Adrenal gland (tissue), 12 donors: ENCODE measurements around the gene PCYT2. TPM values are rescaled to one million over a fixed set of nuclear protein-coding genes. Genes with fewer than 3 reads are reported as not detected.
A peak's percentile ranks its signal among the peaks of the same experiment; 100 is the strongest.

ENCODE experiments used
- DNase-seq, 7 donors: peaks; one replicate each; pipeline ENCODE4 v3.0.0-alpha.2; 2019 to 2020
- H3K27ac ChIP-seq, 5 donors: fragments of 200-600 bp; sonication (generic) in 4 of 5; 1 replicate in 3 of 5; 2 replicates in 2 of 5; pipeline versions ENCODE4 v1.5.1 to v1.8.0; 2016 to 2020; ENCODE audit warnings: mild to moderate bottlenecking in 1 of 5
- H3K27me3 ChIP-seq: fragments of 200-600 bp; 2 replicates; pipeline ENCODE4 v1.8.0; 2021
- H3K36me3 ChIP-seq, 2 donors: fragments of 200-600 bp; replicated peaks in 1 of 2; 1 replicate in 1 of 2; 2 replicates in 1 of 2; pipeline versions ENCODE4 v1.5.1 to v1.8.0; 2018 to 2022
- H3K4me1 ChIP-seq, 2 donors: fragments of 200-600 bp; replicated peaks in 1 of 2; 1 replicate in 1 of 2; 2 replicates in 1 of 2; pipeline versions ENCODE4 v1.5.1 to v1.8.0; 2018 to 2021
- H3K4me3 ChIP-seq, 4 donors: fragments of 200-600 bp; sonication (generic) in 3 of 4; one replicate each; pipeline ENCODE4 v1.5.1; 2016 to 2018
- H3K9me3 ChIP-seq, 3 donors: fragments of 200-600 bp; sonication (generic) in 1 of 3; replicated peaks in 1 of 3; 1 replicate in 2 of 3; 2 replicates in 1 of 3; pipeline versions ENCODE4 v1.5.1 to v1.8.0; 2016 to 2021
- CTCF ChIP-seq, 6 experiments: fragments of 450-650 bp in 4 of 6; fragments of 200-600 bp in 2 of 6; sonication (generic) in 1 of 6; IDR thresholded peaks; 1 replicate in 5 of 6; 2 replicates in 1 of 6; pipeline versions ENCODE4 v1.5.1 to v1.8.0; 2016 to 2021; ENCODE audit warnings: antibody characterized with exemption in 6 of 6, mild to moderate bottlenecking in 2 of 6, moderate library complexity in 1 of 6
- POLR2A ChIP-seq, 2 donors: fragments of 450-650 bp; IDR thresholded peaks; one replicate each; pipeline ENCODE4 v1.6.1; 2017; ENCODE audit warnings: antibody characterized with exemption in 2 of 2, mild to moderate bottlenecking in 2 of 2, moderate library complexity in 1 of 2
- WGBS, 4 donors: extraction: QIAGEN DNeasy Blood & Tissue Kit in 2 of 4; methylation state at CpG; one replicate each; pipeline versions ENCODE4 v1.1.5 to v1.1.7; 2013 to 2017; 5-methylcytosine and 5-hydroxymethylcytosine counted together
- intact Hi-C, 2 donors: fragments of 100-400 bp; cut with DNase I; formaldehyde crosslinking; loops; one replicate each; pipeline versions ENCODE4 v1.14.1 to v1.15.0; 2022 to 2023
- polyA plus RNA-seq, 3 donors: library from polyadenylated mRNA; stranded (reverse); fragments of 200-250 nt in 2 of 3; fragments of 350-450 nt in 1 of 3; fragmentation: Illumina TruSeq in 1 of 3; extraction: RNeasy Lipid Tissue Mini Kit (QIAGEN cat#74804) in 1 of 3; gene quantifications; one replicate each; pipeline ENCODE4 v1.2.3, GENCODE V29; 2013 to 2014
- total RNA-seq, 9 donors: library from RNA; depleted of rRNA in 4 of 9; stranded (reverse); fragments of >200 nt in 4 of 9; fragments of 120-200 nt in 1 of 9; fragmentation: NEBNext Ultra II Directional in 1 of 9; extraction: Animal tissue kit (Norgen Biotek cat#: 25700) in 1 of 9; gene quantifications; one replicate each; pipeline versions ENCODE4 v1.1.0 to v1.2.4, GENCODE V29; 2013 to 2023
- donor health status: healthy with polysubstance abuse.
- donor health status: Bipolar disorder and iron deficiency.
- donor health status: DM: yes; HTN: yes; CAD: no.
- donor health status: DM: no; HTN: no; CAD: no.
- donor health status: DM: no; HTN: no; CAD: no.
- donor health status: DM: yes; HTN: yes; CAD: no.

The PCYT2 gene
- total and polyA plus RNA-seq, 12 donors: 19.8 to 41.2 (median 30.2) TPM

GRCh38 chr17:81854974-81855774, 56.0 kb downstream of the PCYT2 start:
- Histone ChIP-seq H3K27me3 (no peaks in the 10 kb centered on the region), H3K9me3 (no peaks in the 10 kb centered on the region), H3K4me3 (no peak overlapping the region), H3K4me1 (peaks cover 16 to 46% of the 10 kb centered on the region in 2 donors), H3K36me3 (peaks cover 0 to 83% of the 10 kb centered on the region in 2 donors), H3K27ac (peak overlapping the region; percentile 4 to 61 (median 40))
- WGBS, 4 donors: 55 to 65% (median 58%) methylated on average over 14 to 29 of the region's 29 CpGs
- TF ChIP-seq CTCF (IDR thresholded peaks at IDR 0.05): no peak
- TF ChIP-seq POLR2A (IDR thresholded peaks at IDR 0.05): no peak
- peak in 5 of 7 donors; percentile 64 to 69 (median 67) for DNase-seq
- intact Hi-C loops: loop anchor here in 1 of 2 donors (5.0 kb wide), 1 partner anchor 33 kb away; no protein-coding TSS in a partner anchor

GRCh38 chr17:81852237-81852636, 59.0 kb downstream of the PCYT2 start:
- Histone ChIP-seq H3K9me3 (no peaks in the 10 kb centered on the region), H3K4me1 (peaks cover 0 to 23% of the 10 kb centered on the region in 2 donors), H3K4me3 (no peak overlapping the region), H3K27ac (no peak overlapping the region), H3K27me3 (no peaks in the 10 kb centered on the region), H3K36me3 (peaks cover 0 to 90% of the 10 kb centered on the region in 2 donors)
- intact Hi-C loops: no loop called here
- 89 to 96% (median 92%) methylated on average over 6 to 12 of the region's 12 CpGs for WGBS, 4 donors
- TF ChIP-seq CTCF (IDR thresholded peaks at IDR 0.05) (no peak), POLR2A (IDR thresholded peaks at IDR 0.05) (no peak)
- no peak for DNase-seq

- no peak for DNase-seq
- TF ChIP-seq POLR2A (IDR thresholded peaks at IDR 0.05) (no peak), CTCF (IDR thresholded peaks at IDR 0.05) (no peak)
- H3K27me3 ChIP-seq: no peaks in the 10 kb centered on the region
- H3K9me3 ChIP-seq: no peaks in the 10 kb centered on the region
- intact Hi-C loops: no loop called here
- H3K4me3 ChIP-seq: no peak overlapping the region
- H3K27ac ChIP-seq: no peak overlapping the region
- WGBS, 4 donors: 85 to 97% (median 89%) methylated on average over 5 to 16 of the region's 16 CpGs
- H3K4me1 ChIP-seq: peaks cover 0 to 16% of the 10 kb centered on the region in 2 donors
- peaks cover 0 to 90% of the 10 kb centered on the region in 2 donors for H3K36me3 ChIP-seq
Observed at GRCh38 chr17:81851423-81851822, 59.8 kb downstream of the PCYT2 start.

Other genes starting within 250 kb of the PCYT2 start
- 10 to 100 TPM; 30.9 to 67.0 (median 50.2) TPM for gene OXLD1, start 244.8 kb downstream of the PCYT2 start, total RNA-seq
- gene OXLD1, start 244.8 kb downstream of the PCYT2 start, polyA plus RNA-seq: 100 to 1,000 TPM in 2 of 3 donors, 1 to 10 TPM in 1; 3.7 to 166 (median 120) TPM
- 10 to 100 TPM in 8 of 9 donors, 1 to 10 TPM in 1; 7.5 to 23.5 (median 15.6) TPM for gene CCDC137, start 244.7 kb downstream of the PCYT2 start, total RNA-seq
- gene CCDC137, start 244.7 kb downstream of the PCYT2 start, polyA plus RNA-seq: 10 to 100 TPM; 12.6 to 46.0 (median 15.0) TPM
- gene ARL16, start 227.6 kb downstream of the PCYT2 start, total RNA-seq: 10 to 100 TPM; 22.2 to 40.3 (median 29.9) TPM
- 100 to 1,000 TPM in 1 of 3 donors, 10 to 100 TPM in 2; 18.5 to 105 (median 79.8) TPM for gene ARL16, start 227.6 kb downstream of the PCYT2 start, polyA plus RNA-seq
- gene HGS, start 227.4 kb downstream of the PCYT2 start, total RNA-seq: 100 to 1,000 TPM in 3 of 9 donors, 10 to 100 TPM in 6; 51.7 to 167 (median 95.4) TPM
- gene HGS, start 227.4 kb downstream of the PCYT2 start, polyA plus RNA-seq: 100 to 1,000 TPM; 130 to 384 (median 300) TPM
- 10 to 100 TPM; 24.0 to 98.8 (median 85.2) TPM for gene MRPL12, start 208.0 kb downstream of the PCYT2 start, total RNA-seq
- 100 to 1,000 TPM in 2 of 3 donors, 10 to 100 TPM in 1; 60.7 to 159 (median 141) TPM for gene MRPL12, start 208.0 kb downstream of the PCYT2 start, polyA plus RNA-seq
- 10 to 100 TPM in 8 of 9 donors, 1 to 10 TPM in 1; 8.8 to 36.1 (median 19.6) TPM for gene SLC25A10, start 199.1 kb downstream of the PCYT2 start, total RNA-seq
- 10 to 100 TPM in 2 of 3 donors, 1 to 10 TPM in 1; 3.5 to 33.1 (median 29.2) TPM for gene SLC25A10, start 199.1 kb downstream of the PCYT2 start, polyA plus RNA-seq
- 1 to 10 TPM in 3 of 9 donors, under 1 TPM in 3, not detected in 3; 0.11 to 2.9 (median 1.2) TPM for gene GCGR, start 107.2 kb downstream of the PCYT2 start, total RNA-seq
- gene GCGR, start 107.2 kb downstream of the PCYT2 start, polyA plus RNA-seq: 10 to 100 TPM in 1 of 3 donors, 1 to 10 TPM in 1, under 1 TPM in 1; 0.29 to 48.7 (median 4.1) TPM
- gene MCRIP1, start 78.1 kb downstream of the PCYT2 start, total RNA-seq: 100 to 1,000 TPM in 2 of 9 donors, 10 to 100 TPM in 7; 63.5 to 115 (median 82.5) TPM
- 100 to 1,000 TPM in 2 of 3 donors, 1 to 10 TPM in 1; 5.0 to 248 (median 144) TPM for gene MCRIP1, start 78.1 kb downstream of the PCYT2 start, polyA plus RNA-seq
- under 1 TPM in 3 of 9 donors, not detected in 6; 0.11 to 0.92 (median 0.46) TPM for gene PPP1R27, start 76.3 kb downstream of the PCYT2 start, total RNA-seq
- gene PPP1R27, start 76.3 kb downstream of the PCYT2 start, polyA plus RNA-seq: 1 to 10 TPM in 2 of 3 donors, under 1 TPM in 1; 0.22 to 3.1 (median 2.6) TPM
- gene P4HB, start 50.9 kb downstream of the PCYT2 start, total RNA-seq: 1,000 to 10,000 TPM in 5 of 9 donors, 100 to 1,000 TPM in 4; 583 to 2,018 (median 1,095) TPM
- gene P4HB, start 50.9 kb downstream of the PCYT2 start, polyA plus RNA-seq: 1,000 to 10,000 TPM in 1 of 3 donors, 100 to 1,000 TPM in 2; 546 to 2,717 (median 747) TPM
- 100 to 1,000 TPM; 123 to 491 (median 203) TPM for gene ARHGDIA, start 40.1 kb downstream of the PCYT2 start, total RNA-seq
- gene ARHGDIA, start 40.1 kb downstream of the PCYT2 start, polyA plus RNA-seq: 100 to 1,000 TPM; 180 to 324 (median 250) TPM
- gene ALYREF, start 19.8 kb downstream of the PCYT2 start, total RNA-seq: 10 to 100 TPM; 15.2 to 69.3 (median 45.1) TPM
- 10 to 100 TPM; 13.0 to 28.2 (median 15.2) TPM for gene ALYREF, start 19.8 kb downstream of the PCYT2 start, polyA plus RNA-seq
- 100 to 1,000 TPM; 102 to 226 (median 134) TPM for gene ANAPC11, start 19.7 kb downstream of the PCYT2 start, total RNA-seq
- 100 to 1,000 TPM in 2 of 3 donors, 10 to 100 TPM in 1; 21.2 to 242 (median 112) TPM for gene ANAPC11, start 19.7 kb downstream of the PCYT2 start, polyA plus RNA-seq
- gene NPB, start 9.2 kb downstream of the PCYT2 start, total RNA-seq: 1 to 10 TPM in 1 of 9 donors, under 1 TPM in 4, not detected in 4; 0.18 to 2.5 (median 0.42) TPM
- gene NPB, start 9.2 kb downstream of the PCYT2 start, polyA plus RNA-seq: under 1 TPM; 0.07 to 0.57 (median 0.24) TPM
- 10 to 100 TPM; 10.4 to 25.2 (median 14.6) TPM for gene SIRT7, start 6.8 kb upstream of the PCYT2 start, total RNA-seq
- gene SIRT7, start 6.8 kb upstream of the PCYT2 start, polyA plus RNA-seq: 10 to 100 TPM in 2 of 3 donors, 1 to 10 TPM in 1; 4.2 to 49.8 (median 33.3) TPM
- gene MAFG, start 16.3 kb upstream of the PCYT2 start, total RNA-seq: 10 to 100 TPM; 10.5 to 44.5 (median 25.0) TPM
- gene MAFG, start 16.3 kb upstream of the PCYT2 start, polyA plus RNA-seq: 10 to 100 TPM in 1 of 3 donors, 1 to 10 TPM in 2; 7.7 to 13.0 (median 8.9) TPM
- gene PYCR1, start 25.9 kb upstream of the PCYT2 start, total RNA-seq: 10 to 100 TPM in 1 of 9 donors, 1 to 10 TPM in 7, under 1 TPM in 1; 0.79 to 10.2 (median 5.1) TPM
- 1 to 10 TPM; 1.8 to 5.4 (median 2.0) TPM for gene PYCR1, start 25.9 kb upstream of the PCYT2 start, polyA plus RNA-seq
- gene MYADML2, start 35.8 kb upstream of the PCYT2 start, total RNA-seq: not detected
- gene MYADML2, start 35.8 kb upstream of the PCYT2 start, polyA plus RNA-seq: not detected
- gene NOTUM, start 49.8 kb upstream of the PCYT2 start, total RNA-seq: 1 to 10 TPM in 3 of 9 donors, under 1 TPM in 4, not detected in 2; 0.11 to 9.7 (median 0.95) TPM
- under 1 TPM in 2 of 3 donors, not detected in 1; 0.07 to 0.40 TPM for gene NOTUM, start 49.8 kb upstream of the PCYT2 start, polyA plus RNA-seq
- 10 to 100 TPM; 19.9 to 45.9 (median 27.5) TPM for gene ASPSCR1, start 66.2 kb upstream of the PCYT2 start, total RNA-seq
- gene ASPSCR1, start 66.2 kb upstream of the PCYT2 start, polyA plus RNA-seq: 100 to 1,000 TPM in 1 of 3 donors, 10 to 100 TPM in 2; 10.2 to 177 (median 96.5) TPM
- gene CENPX, start 111.5 kb upstream of the PCYT2 start, total RNA-seq: 10 to 100 TPM; 24.3 to 75.9 (median 47.0) TPM
- gene CENPX, start 111.5 kb upstream of the PCYT2 start, polyA plus RNA-seq: 10 to 100 TPM; 11.2 to 70.9 (median 58.3) TPM
- gene LRRC45, start 111.9 kb upstream of the PCYT2 start, total RNA-seq: 10 to 100 TPM in 6 of 9 donors, 1 to 10 TPM in 3; 3.0 to 24.2 (median 11.0) TPM
- gene LRRC45, start 111.9 kb upstream of the PCYT2 start, polyA plus RNA-seq: 10 to 100 TPM in 2 of 3 donors, 1 to 10 TPM in 1; 1.2 to 24.5 (median 15.4) TPM
- gene RAC3, start 120.3 kb upstream of the PCYT2 start, total RNA-seq: 10 to 100 TPM in 1 of 9 donors, 1 to 10 TPM in 8; 3.0 to 13.5 (median 4.5) TPM
- gene RAC3, start 120.3 kb upstream of the PCYT2 start, polyA plus RNA-seq: 10 to 100 TPM in 1 of 3 donors, 1 to 10 TPM in 2; 1.6 to 10.5 (median 9.0) TPM
- gene DCXR, start 126.3 kb upstream of the PCYT2 start, total RNA-seq: 100 to 1,000 TPM in 6 of 9 donors, 10 to 100 TPM in 3; 66.9 to 183 (median 107) TPM
- 100 to 1,000 TPM in 1 of 3 donors, 10 to 100 TPM in 2; 67.7 to 163 (median 96.0) TPM for gene DCXR, start 126.3 kb upstream of the PCYT2 start, polyA plus RNA-seq
- gene RFNG, start 140.4 kb upstream of the PCYT2 start, total RNA-seq: 10 to 100 TPM; 21.2 to 69.5 (median 47.3) TPM
- gene RFNG, start 140.4 kb upstream of the PCYT2 start, polyA plus RNA-seq: 10 to 100 TPM; 21.2 to 78.0 (median 74.0) TPM
- gene GPS1, start 140.5 kb upstream of the PCYT2 start, total RNA-seq: 100 to 1,000 TPM in 7 of 9 donors, 10 to 100 TPM in 2; 77.4 to 130 (median 112) TPM
- gene GPS1, start 140.5 kb upstream of the PCYT2 start, polyA plus RNA-seq: 100 to 1,000 TPM in 2 of 3 donors, 10 to 100 TPM in 1; 37.4 to 305 (median 246) TPM
- 100 to 1,000 TPM in 1 of 9 donors, 10 to 100 TPM in 8; 62.0 to 109 (median 74.5) TPM for gene DUS1L, start 154.4 kb upstream of the PCYT2 start, total RNA-seq
- gene DUS1L, start 154.4 kb upstream of the PCYT2 start, polyA plus RNA-seq: 100 to 1,000 TPM in 2 of 3 donors, 10 to 100 TPM in 1; 38.5 to 397 (median 291) TPM
- gene FASN, start 186.8 kb upstream of the PCYT2 start, total RNA-seq: 100 to 1,000 TPM in 3 of 9 donors, 10 to 100 TPM in 6; 46.1 to 276 (median 81.8) TPM
- gene FASN, start 186.8 kb upstream of the PCYT2 start, polyA plus RNA-seq: 100 to 1,000 TPM in 1 of 3 donors, 10 to 100 TPM in 2; 18.9 to 273 (median 59.0) TPM